ENCODE data around the gene IFT25.
A peak's percentile ranks its signal among the peaks of the same experiment; 100 is the strongest.

Gene IFT25

GRCh38 chr1:53957194-53957818, 11.8 kb upstream of the IFT25 start:
- no peaks in the 10 kb centered on the region for H3K27me3 ChIP-seq (ENCODE audit: insufficient read depth, low read length)
- H3K27ac ChIP-seq (ENCODE audit: low read depth, low read length) = peak overlapping the region; percentile 72
- peaks cover 38% of the 10 kb centered on the region for H3K36me3 ChIP-seq (ENCODE audit: insufficient read depth, low read length)
- peak overlapping the region; percentile 28; the same call in 1 of the 2 replicates for H3K4me3 ChIP-seq (ENCODE audit: low read depth, low read length)
- H3K4me1 ChIP-seq (ENCODE audit: control insufficient read depth, insufficient read depth, low read length, unreplicated experiment) = peaks cover 20% of the 10 kb centered on the region
- peaks cover 19% of the 10 kb centered on the region for H3K79me2 ChIP-seq (ENCODE audit: control insufficient read depth, insufficient read depth, low read length, unreplicated experiment)
- H2AFZ ChIP-seq (ENCODE audit: low read length, unreplicated experiment) = no peak overlapping the region

GRCh38 chr1:53956308-53957168, 11.0 kb upstream of the IFT25 start:
- Histone ChIP-seq H3K79me2 (ENCODE audit: control insufficient read depth, insufficient read depth, low read length, unreplicated experiment) (peaks cover 27% of the 10 kb centered on the region), H3K36me3 (ENCODE audit: insufficient read depth, low read length) (peaks cover 43% of the 10 kb centered on the region), H3K4me3 (ENCODE audit: low read depth, low read length) (peak overlapping the region; percentile 28; the same call in 1 of the 2 replicates), H2AFZ (ENCODE audit: low read length, unreplicated experiment) (no peak overlapping the region), H3K27me3 (ENCODE audit: insufficient read depth, low read length) (no peaks in the 10 kb centered on the region), H3K27ac (ENCODE audit: low read depth, low read length) (peak overlapping the region; percentile 72), H3K4me1 (ENCODE audit: control insufficient read depth, insufficient read depth, low read length, unreplicated experiment) (peaks cover 20% of the 10 kb centered on the region)

- H3K4me3 ChIP-seq (ENCODE audit: low read depth, low read length) = no peak overlapping the region
- H3K36me3 ChIP-seq (ENCODE audit: insufficient read depth, low read length) = peaks cover 30% of the 10 kb centered on the region
- peaks cover 26% of the 10 kb centered on the region for H3K4me1 ChIP-seq (ENCODE audit: control insufficient read depth, insufficient read depth, low read length, unreplicated experiment)
- peaks cover 45% of the 10 kb centered on the region for H3K79me2 ChIP-seq (ENCODE audit: control insufficient read depth, insufficient read depth, low read length, unreplicated experiment)
- no peak overlapping the region for H3K27ac ChIP-seq (ENCODE audit: low read depth, low read length)
- no peaks in the 10 kb centered on the region for H3K27me3 ChIP-seq (ENCODE audit: insufficient read depth, low read length)
- no peak overlapping the region for H2AFZ ChIP-seq (ENCODE audit: low read length, unreplicated experiment)
These were observed 8.6 kb upstream of the IFT25 start for GRCh38 chr1:53954128-53954527.

GRCh38 chr1:53951697-53952096, 6.2 kb upstream of the IFT25 start:
- H3K27ac ChIP-seq (ENCODE audit: low read depth, low read length) = no peak overlapping the region
- H3K79me2 ChIP-seq (ENCODE audit: control insufficient read depth, insufficient read depth, low read length, unreplicated experiment) = peaks cover 66% of the 10 kb centered on the region
- no peak overlapping the region for H3K4me3 ChIP-seq (ENCODE audit: low read depth, low read length)
- H3K27me3 ChIP-seq (ENCODE audit: insufficient read depth, low read length) = no peaks in the 10 kb centered on the region
- H2AFZ ChIP-seq (ENCODE audit: low read length, unreplicated experiment) = no peak overlapping the region
- H3K36me3 ChIP-seq (ENCODE audit: insufficient read depth, low read length) = peaks cover 32% of the 10 kb centered on the region
- H3K4me1 ChIP-seq (ENCODE audit: control insufficient read depth, insufficient read depth, low read length, unreplicated experiment) = peaks cover 35% of the 10 kb centered on the region

GRCh38 chr1:53949023-53949990, 3.8 kb upstream of the IFT25 start:
- Histone ChIP-seq H3K4me1 (ENCODE audit: control insufficient read depth, insufficient read depth, low read length, unreplicated experiment) (peaks cover 28% of the 10 kb centered on the region), H3K27me3 (ENCODE audit: insufficient read depth, low read length) (no peaks in the 10 kb centered on the region), H3K36me3 (ENCODE audit: insufficient read depth, low read length) (peaks cover 26% of the 10 kb centered on the region), H3K4me3 (ENCODE audit: low read depth, low read length) (peak overlapping the region; percentile 90; the same call in 1 of the 2 replicates), H2AFZ (ENCODE audit: low read length, unreplicated experiment) (no peak overlapping the region), H3K27ac (ENCODE audit: low read depth, low read length) (no peak overlapping the region), H3K79me2 (ENCODE audit: control insufficient read depth, insufficient read depth, low read length, unreplicated experiment) (peaks cover 66% of the 10 kb centered on the region)

- Histone ChIP-seq H3K27ac (ENCODE audit: low read depth, low read length) (no peak overlapping the region), H3K4me3 (ENCODE audit: low read depth, low read length) (peak overlapping the region; percentile 90), H2AFZ (ENCODE audit: low read length, unreplicated experiment) (no peak overlapping the region), H3K4me1 (ENCODE audit: control insufficient read depth, insufficient read depth, low read length, unreplicated experiment) (peaks cover 30% of the 10 kb centered on the region), H3K36me3 (ENCODE audit: insufficient read depth, low read length) (peaks cover 21% of the 10 kb centered on the region), H3K27me3 (ENCODE audit: insufficient read depth, low read length) (no peaks in the 10 kb centered on the region), H3K79me2 (ENCODE audit: control insufficient read depth, insufficient read depth, low read length, unreplicated experiment) (peaks cover 76% of the 10 kb centered on the region)
These were observed 2.8 kb upstream of the IFT25 start for GRCh38 chr1:53948291-53948690.

GRCh38 chr1:53947172-53947907, 1.8 kb upstream of the IFT25 start:
- H3K4me1 ChIP-seq (ENCODE audit: control insufficient read depth, insufficient read depth, low read length, unreplicated experiment) = peaks cover 37% of the 10 kb centered on the region
- H3K27me3 ChIP-seq (ENCODE audit: insufficient read depth, low read length) = no peaks in the 10 kb centered on the region
- H3K36me3 ChIP-seq (ENCODE audit: insufficient read depth, low read length) = peaks cover 12% of the 10 kb centered on the region; the same call in 1 of the 2 replicates
- peaks cover 83% of the 10 kb centered on the region for H3K79me2 ChIP-seq (ENCODE audit: control insufficient read depth, insufficient read depth, low read length, unreplicated experiment)
- no peak overlapping the region for H2AFZ ChIP-seq (ENCODE audit: low read length, unreplicated experiment)
- H3K4me3 ChIP-seq (ENCODE audit: low read depth, low read length) = peak overlapping the region; percentile 90
- peak overlapping the region; percentile 61; the same call in 1 of the 2 replicates for H3K27ac ChIP-seq (ENCODE audit: low read depth, low read length)

GRCh38 chr1:53946252-53947171, 1.0 kb upstream of the IFT25 start, which contains the start of gene LRRC42:
TSS of gene LRRC42 (plus strand) at chr1:53946350. CDS start at chr1:53952000, 5,650 bp downstream.
- peak within 1 kb of the TSS; percentile 67 for H3K27ac ChIP-seq (ENCODE audit: low read depth, low read length)
- H3K27me3 ChIP-seq (ENCODE audit: insufficient read depth, low read length) = no peaks in the 10 kb centered on the region
- peaks cover 37% of the 10 kb centered on the region for H3K4me1 ChIP-seq (ENCODE audit: control insufficient read depth, insufficient read depth, low read length, unreplicated experiment)
- H3K36me3 ChIP-seq (ENCODE audit: insufficient read depth, low read length) = peaks cover 4% of the 10 kb centered on the region; the same call in 1 of the 2 replicates
- H3K79me2 ChIP-seq (ENCODE audit: control insufficient read depth, insufficient read depth, low read length, unreplicated experiment) = peaks cover 81% of the 10 kb centered on the region
- peak within 1 kb of the TSS; percentile 90 for H3K4me3 ChIP-seq (ENCODE audit: low read depth, low read length)
- peak within 1 kb of the TSS; percentile 93 for H2AFZ ChIP-seq (ENCODE audit: low read length, unreplicated experiment)

GRCh38 chr1:53945183-53945432, 391 bp downstream of the IFT25 start:
- peak overlapping the region; percentile 67 for H3K27ac ChIP-seq (ENCODE audit: low read depth, low read length)
- H3K79me2 ChIP-seq (ENCODE audit: control insufficient read depth, insufficient read depth, low read length, unreplicated experiment) = peaks cover 74% of the 10 kb centered on the region
- H2AFZ ChIP-seq (ENCODE audit: low read length, unreplicated experiment) = peak overlapping the region; percentile 93
- H3K4me1 ChIP-seq (ENCODE audit: control insufficient read depth, insufficient read depth, low read length, unreplicated experiment) = peaks cover 39% of the 10 kb centered on the region
- H3K4me3 ChIP-seq (ENCODE audit: low read depth, low read length) = peak overlapping the region; percentile 81
- H3K36me3 ChIP-seq (ENCODE audit: insufficient read depth, low read length) = peaks cover 4% of the 10 kb centered on the region; the same call in 1 of the 2 replicates
- no peaks in the 10 kb centered on the region for H3K27me3 ChIP-seq (ENCODE audit: insufficient read depth, low read length)
